Measurements from ENCODE around the gene REM1.

REM1 gene

GRCh38 chr20:31476643-31477215 is 1.6 kb downstream of the REM1 start:
- TF ChIP-seq POLR2A (IDR thresholded peaks at IDR 0.05; ENCODE audit: extremely low read depth, insufficient read length) (no peak), MYC (IDR thresholded peaks at IDR 0.05; ENCODE audit: low read depth, low read length) (no peak)
- TF ChIP-seq, protein P1, sequence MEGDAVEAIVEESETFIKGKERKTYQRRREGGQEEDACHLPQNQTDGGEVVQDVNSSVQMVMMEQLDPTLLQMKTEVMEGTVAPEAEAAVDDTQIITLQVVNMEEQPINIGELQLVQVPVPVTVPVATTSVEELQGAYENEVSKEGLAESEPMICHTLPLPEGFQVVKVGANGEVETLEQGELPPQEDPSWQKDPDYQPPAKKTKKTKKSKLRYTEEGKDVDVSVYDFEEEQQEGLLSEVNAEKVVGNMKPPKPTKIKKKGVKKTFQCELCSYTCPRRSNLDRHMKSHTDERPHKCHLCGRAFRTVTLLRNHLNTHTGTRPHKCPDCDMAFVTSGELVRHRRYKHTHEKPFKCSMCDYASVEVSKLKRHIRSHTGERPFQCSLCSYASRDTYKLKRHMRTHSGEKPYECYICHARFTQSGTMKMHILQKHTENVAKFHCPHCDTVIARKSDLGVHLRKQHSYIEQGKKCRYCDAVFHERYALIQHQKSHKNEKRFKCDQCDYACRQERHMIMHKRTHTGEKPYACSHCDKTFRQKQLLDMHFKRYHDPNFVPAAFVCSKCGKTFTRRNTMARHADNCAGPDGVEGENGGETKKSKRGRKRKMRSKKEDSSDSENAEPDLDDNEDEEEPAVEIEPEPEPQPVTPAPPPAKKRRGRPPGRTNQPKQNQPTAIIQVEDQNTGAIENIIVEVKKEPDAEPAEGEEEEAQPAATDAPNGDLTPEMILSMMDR (IDR thresholded peaks at IDR 0.05; ENCODE audit: low read depth, low read length): no peak
- TF ChIP-seq, protein P2, sequence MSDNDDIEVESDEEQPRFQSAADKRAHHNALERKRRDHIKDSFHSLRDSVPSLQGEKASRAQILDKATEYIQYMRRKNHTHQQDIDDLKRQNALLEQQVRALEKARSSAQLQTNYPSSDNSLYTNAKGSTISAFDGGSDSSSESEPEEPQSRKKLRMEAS (IDR thresholded peaks at IDR 0.05; ENCODE audit: low read depth, low read length): no peak
- no peak overlapping the region for H3K4me3 ChIP-seq (ENCODE audit: low read depth, low read length)
- DNase-seq (ENCODE audit: low read depth): no peak

- no peak overlapping the region for H3K4me3 ChIP-seq (ENCODE audit: low read depth, low read length)
- DNase-seq (ENCODE audit: low read depth): no peak
- TF ChIP-seq, protein P1 (IDR thresholded peaks at IDR 0.05; ENCODE audit: low read depth, low read length): no peak
- TF ChIP-seq, protein P2 (IDR thresholded peaks at IDR 0.05; ENCODE audit: low read depth, low read length): no peak
- TF ChIP-seq POLR2A (IDR thresholded peaks at IDR 0.05; ENCODE audit: extremely low read depth, insufficient read length) (no peak), MYC (IDR thresholded peaks at IDR 0.05; ENCODE audit: low read depth, low read length) (no peak)
Observed at GRCh38 chr20:31484001-31484400, 8.9 kb downstream of the REM1 start.

- TF ChIP-seq, protein P1 (IDR thresholded peaks at IDR 0.05; ENCODE audit: low read depth, low read length): no peak
- no peak for TF ChIP-seq MYC (IDR thresholded peaks at IDR 0.05; ENCODE audit: low read depth, low read length)
- TF ChIP-seq, protein P2 (IDR thresholded peaks at IDR 0.05; ENCODE audit: low read depth, low read length): no peak
- no peak for TF ChIP-seq POLR2A (IDR thresholded peaks at IDR 0.05; ENCODE audit: extremely low read depth, insufficient read length)
- DNase-seq (ENCODE audit: low read depth): peak; percentile 39
- no peak overlapping the region for H3K4me3 ChIP-seq (ENCODE audit: low read depth, low read length)
Observed at GRCh38 chr20:31485450-31486339, 10.6 kb downstream of the REM1 start.

- H3K4me3 ChIP-seq (ENCODE audit: low read depth, low read length): no peak overlapping the region
- DNase-seq (ENCODE audit: low read depth): no peak
- TF ChIP-seq, protein P2 (IDR thresholded peaks at IDR 0.05; ENCODE audit: low read depth, low read length): no peak
- TF ChIP-seq MYC (IDR thresholded peaks at IDR 0.05; ENCODE audit: low read depth, low read length) (no peak), POLR2A (IDR thresholded peaks at IDR 0.05; ENCODE audit: extremely low read depth, insufficient read length) (no peak)
- TF ChIP-seq, protein P1 (IDR thresholded peaks at IDR 0.05; ENCODE audit: low read depth, low read length): no peak
Observed at GRCh38 chr20:31488115-31488514, 13.0 kb downstream of the REM1 start.

GRCh38 chr20:31489152-31489551 is 14.1 kb downstream of the REM1 start:
- TF ChIP-seq, protein P2 (IDR thresholded peaks at IDR 0.05; ENCODE audit: low read depth, low read length): no peak
- TF ChIP-seq POLR2A (IDR thresholded peaks at IDR 0.05; ENCODE audit: extremely low read depth, insufficient read length): no peak
- TF ChIP-seq, protein P1 (IDR thresholded peaks at IDR 0.05; ENCODE audit: low read depth, low read length): no peak
- no peak for DNase-seq (ENCODE audit: low read depth)
- H3K4me3 ChIP-seq (ENCODE audit: low read depth, low read length): no peak overlapping the region

All from NB4 (cell line).